ENCODE results near the gene RPUSD1.

DNA sequence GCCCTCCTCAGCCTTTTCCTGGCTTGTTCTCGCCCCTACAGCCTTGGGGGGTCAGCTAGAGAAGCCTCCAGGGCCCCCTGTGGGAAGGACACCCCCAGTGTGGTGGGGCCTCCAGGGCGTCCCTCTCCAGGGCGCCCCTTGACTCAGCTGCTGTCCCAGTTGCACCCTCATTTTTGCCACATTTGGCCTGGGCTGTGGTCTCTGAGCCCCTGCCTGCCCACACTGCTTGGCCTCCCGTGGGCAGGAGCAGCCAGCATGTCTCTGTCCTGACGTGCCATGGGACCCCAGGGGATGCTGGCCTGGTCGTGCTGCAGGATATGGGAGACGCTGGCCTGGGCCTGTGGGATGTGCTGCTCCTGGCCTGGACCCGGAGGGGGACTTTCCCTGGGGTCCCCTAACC lies 5.2 kb upstream of the RPUSD1 start:
- TF ChIP-seq EZH2phosphoT487 (IDR thresholded peaks at IDR 0.05; ENCODE audit: insufficient read depth, low read depth) = no peak
- no peak for TF ChIP-seq EZH2 (IDR thresholded peaks at IDR 0.05; ENCODE audit: insufficient read depth, poor library complexity, severe bottlenecking)

Data from GM23248 (cell line).